Fibroblast of the aortic adventitia (primary cell): Measurements from ENCODE around the gene FCN1. TPM values are rescaled to one million over a fixed set of nuclear protein-coding genes. Genes with fewer than 3 reads are reported as not detected.

ENCODE experiments used
- DNase-seq: peaks from one replicate; pipeline ENCODE4 v3.0.0-alpha.2; 2010; ENCODE audit warnings: low read depth
- H3K4me3 ChIP-seq: 2 replicates; pipeline ENCODE4 v1.5.1; 2011; ENCODE audit warnings: low read depth, mild to moderate bottlenecking, control low read depth, low read length, moderate library complexity
- total RNA-seq: library from RNA; depleted of rRNA; stranded (reverse); fragments of >200 nt; gene quantifications from 2 replicates; pipeline ENCODE4 v1.2.3, GENCODE V29; 2012; ENCODE audit warnings: low replicate concordance
- TF ChIP-seq, protein P1 (sequence below): IDR thresholded peaks from 2 replicates; pipeline ENCODE4 v1.5.1; 2011; ENCODE audit warnings: mild to moderate bottlenecking, low read length, control low read depth, inconsistent platforms; ENCODE audit not compliant: insufficient read depth

The FCN1 gene
- total RNA-seq, 1 donor = not detected

DNA sequence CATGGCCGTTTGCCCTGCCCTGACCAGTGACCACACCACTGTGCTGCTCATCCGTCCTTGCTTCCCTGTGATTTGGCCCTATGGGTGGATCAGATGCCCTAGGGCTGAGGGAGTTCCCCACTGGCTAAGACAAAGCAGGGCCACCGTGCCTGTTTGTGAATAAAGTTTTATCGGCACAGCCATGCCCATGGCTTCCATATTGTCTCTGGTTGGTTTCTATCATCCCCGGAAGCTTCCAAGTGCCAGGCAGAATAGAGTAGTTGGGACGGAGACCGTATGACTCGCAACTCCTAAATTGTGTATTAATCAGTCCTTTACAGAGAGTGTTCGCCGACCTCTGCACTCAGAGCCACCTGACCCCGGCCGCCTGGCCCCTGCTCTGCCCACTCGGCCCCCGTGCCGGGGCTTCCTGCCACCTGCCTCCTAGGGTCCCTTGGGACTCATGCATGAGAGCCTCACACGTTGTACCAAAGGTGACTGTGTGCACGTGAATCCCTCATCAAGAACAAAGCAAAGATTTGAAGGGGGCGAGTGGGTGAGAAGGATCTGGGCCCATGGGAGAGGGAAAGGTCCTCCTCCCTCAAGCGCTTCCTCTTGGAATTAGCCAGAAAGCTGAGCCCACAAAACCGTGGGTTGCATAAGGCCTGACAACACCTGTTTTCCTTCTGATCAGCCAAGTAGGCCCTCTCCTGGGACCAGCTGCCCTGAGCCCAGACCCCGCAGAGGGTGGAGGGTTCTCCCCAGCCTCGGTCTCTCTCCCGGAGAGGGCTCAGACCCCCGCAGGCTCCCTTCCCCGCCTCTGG is 48.8 kb downstream of the FCN1 start:
- TF ChIP-seq, protein P1, sequence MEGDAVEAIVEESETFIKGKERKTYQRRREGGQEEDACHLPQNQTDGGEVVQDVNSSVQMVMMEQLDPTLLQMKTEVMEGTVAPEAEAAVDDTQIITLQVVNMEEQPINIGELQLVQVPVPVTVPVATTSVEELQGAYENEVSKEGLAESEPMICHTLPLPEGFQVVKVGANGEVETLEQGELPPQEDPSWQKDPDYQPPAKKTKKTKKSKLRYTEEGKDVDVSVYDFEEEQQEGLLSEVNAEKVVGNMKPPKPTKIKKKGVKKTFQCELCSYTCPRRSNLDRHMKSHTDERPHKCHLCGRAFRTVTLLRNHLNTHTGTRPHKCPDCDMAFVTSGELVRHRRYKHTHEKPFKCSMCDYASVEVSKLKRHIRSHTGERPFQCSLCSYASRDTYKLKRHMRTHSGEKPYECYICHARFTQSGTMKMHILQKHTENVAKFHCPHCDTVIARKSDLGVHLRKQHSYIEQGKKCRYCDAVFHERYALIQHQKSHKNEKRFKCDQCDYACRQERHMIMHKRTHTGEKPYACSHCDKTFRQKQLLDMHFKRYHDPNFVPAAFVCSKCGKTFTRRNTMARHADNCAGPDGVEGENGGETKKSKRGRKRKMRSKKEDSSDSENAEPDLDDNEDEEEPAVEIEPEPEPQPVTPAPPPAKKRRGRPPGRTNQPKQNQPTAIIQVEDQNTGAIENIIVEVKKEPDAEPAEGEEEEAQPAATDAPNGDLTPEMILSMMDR = no peak
- DNase-seq = no peak
- H3K4me3 ChIP-seq = no peak overlapping the region

DNA sequence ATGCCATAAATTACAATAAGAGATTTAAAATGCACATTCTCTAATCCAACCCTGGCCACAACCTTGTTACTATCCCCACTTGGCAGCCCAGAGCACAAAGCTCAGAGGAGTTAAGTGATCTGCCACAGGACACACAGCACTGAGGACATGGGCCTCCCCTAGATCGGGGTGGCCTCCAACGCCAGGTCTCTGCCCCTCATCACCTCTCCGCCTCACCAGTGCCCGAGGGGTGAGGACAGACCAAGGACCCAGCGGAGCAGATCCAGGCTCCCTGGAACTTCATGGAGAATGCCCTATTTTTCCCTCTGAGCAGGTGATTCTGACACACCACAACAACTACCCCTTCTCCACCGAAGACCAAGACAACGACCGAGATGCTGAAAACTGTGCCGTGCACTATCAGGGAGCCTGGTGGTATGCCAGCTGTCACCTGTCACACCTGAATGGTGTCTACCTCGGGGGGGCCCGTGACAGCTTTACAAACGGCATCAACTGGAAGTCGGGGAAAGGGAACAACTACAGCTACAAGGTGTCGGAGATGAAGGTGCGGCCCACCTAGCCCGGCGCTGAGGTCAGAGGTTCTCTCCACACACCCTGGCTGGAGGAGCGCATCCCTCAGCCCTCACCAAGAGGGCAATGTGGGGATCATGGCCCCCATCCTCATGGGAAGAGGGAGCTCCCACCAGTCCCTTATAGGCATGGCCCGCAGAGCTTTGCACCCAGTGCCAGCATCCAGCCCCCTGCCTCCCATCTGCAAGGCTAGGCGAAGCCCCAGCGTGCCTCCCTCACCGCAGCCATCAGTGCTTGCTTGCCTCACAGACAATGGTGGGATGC is 49.6 kb downstream of the FCN1 start:
- no peak overlapping the region for H3K4me3 ChIP-seq
- TF ChIP-seq, protein P1 = no peak
- DNase-seq = no peak

DNA sequence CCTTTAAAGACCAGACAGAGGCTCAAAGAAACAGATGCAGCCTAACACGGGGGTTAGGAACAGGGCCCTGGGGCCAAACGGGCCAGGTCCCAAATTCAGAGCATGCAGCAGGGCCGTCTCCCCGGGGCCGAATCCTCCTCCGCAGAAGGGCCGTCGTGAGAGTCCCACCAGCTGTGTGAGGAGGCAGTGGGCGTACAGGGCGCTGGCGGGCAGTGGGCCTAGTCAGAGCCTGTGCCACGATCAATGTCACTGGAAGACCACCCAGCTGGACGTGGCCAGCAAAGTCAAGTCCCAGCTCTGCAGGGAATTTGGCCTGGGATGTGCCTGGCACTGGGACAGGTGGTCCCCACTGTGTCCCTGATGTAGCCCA is 52.9 kb downstream of the FCN1 start:
- no peak for DNase-seq

DNA sequence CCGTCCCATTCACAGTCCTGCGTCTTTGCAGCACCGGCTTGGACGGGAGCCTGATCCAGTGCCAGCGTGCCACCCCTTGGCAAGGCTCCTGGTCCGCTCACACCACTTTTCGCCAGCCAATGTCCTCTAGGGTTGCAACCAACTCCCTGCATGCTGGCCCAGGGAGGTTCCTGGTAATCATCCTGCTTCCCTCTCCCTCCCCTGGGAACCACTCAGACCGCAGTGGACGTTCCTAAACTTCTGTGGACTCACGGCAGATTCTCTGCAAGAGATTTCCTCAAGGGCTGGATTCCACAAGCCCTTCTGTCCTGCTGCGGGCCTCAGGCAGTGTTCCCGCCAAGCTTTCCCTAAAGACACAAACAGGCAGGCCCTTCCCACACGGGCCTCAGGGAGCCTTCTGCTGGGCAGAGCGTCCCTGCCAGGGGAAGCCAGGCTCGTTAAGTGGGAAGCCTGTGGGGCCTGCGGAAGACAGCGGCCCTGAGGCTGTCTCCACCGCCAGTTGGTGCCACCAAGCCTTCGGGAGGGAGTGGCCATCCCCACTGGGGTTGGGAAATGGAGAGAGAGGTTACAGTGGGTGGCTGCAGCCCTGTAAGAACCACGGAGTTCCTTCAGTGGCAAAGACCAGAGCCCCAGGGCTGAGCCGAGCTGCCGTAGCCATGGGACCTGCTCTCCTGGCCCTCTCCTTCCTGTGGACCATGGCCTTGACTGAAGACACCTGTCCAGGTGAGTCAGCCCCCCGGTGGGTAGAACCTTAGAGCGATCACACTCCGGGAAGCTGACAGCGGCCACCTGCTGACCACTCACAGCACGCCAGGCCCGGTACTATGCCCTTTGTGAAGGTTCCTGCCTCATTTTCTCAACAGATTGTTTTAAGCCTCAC is 53.5 kb downstream of the FCN1 start:
- no peak overlapping the region for H3K4me3 ChIP-seq
- DNase-seq = no peak
- TF ChIP-seq, protein P1 = no peak

More for the DNA sequence above, 52.9 kb downstream of the FCN1 start:
- no peak overlapping the region for H3K4me3 ChIP-seq
- TF ChIP-seq, protein P1 = no peak

DNA sequence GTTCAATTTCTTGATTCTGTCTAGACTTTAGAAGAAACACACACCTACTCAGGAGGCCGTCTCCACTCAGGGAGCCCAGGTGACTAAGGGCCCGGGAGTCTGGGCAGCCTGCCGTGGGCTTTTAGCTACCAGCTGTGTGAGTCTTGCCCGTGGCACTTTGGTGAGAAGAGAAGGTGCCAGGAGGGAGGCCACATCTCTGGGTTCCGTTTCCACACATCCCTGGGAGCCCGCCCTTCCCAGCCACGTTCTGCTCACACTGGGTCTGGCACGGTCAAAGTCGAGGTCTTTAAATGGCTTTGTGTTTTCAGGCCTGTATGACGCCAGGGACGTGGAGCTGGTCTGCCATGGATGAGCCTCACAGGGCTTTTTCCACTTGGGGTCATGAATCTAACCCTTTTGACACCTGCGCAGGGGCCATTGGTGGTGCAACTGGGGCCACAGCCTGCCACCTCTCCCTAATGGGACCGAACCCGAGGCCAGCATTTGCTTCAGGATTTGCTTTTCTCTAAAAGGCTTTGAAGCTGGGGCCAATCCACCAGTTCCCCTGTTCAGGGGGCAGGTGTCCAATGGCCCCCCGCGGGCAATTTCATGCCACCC is 54.3 kb downstream of the FCN1 start:
- H3K4me3 ChIP-seq = no peak overlapping the region
- TF ChIP-seq, protein P1 = no peak
- DNase-seq = no peak
